Endothelial cell (in vitro differentiated cells): ENCODE measurements around the gene C10orf62. TPM values are rescaled to one million over a fixed set of nuclear protein-coding genes. Genes with fewer than 3 reads are reported as not detected.

Experiments used
- DNase-seq: peaks from one replicate; pipeline ENCODE4 v3.0.0; 2021; ENCODE audit warnings: low spot score
- H3K27ac Mint-ChIP-seq: one replicate; pipeline ENCODE4 v1.8.0; 2021; ENCODE audit warnings: mixed read lengths, inconsistent platforms; ENCODE audit not compliant: unreplicated experiment
- H3K27me3 Mint-ChIP-seq: one replicate; pipeline ENCODE4 v1.8.0; 2021; ENCODE audit warnings: mild to moderate bottlenecking, moderate library complexity, mixed read lengths, inconsistent platforms; ENCODE audit not compliant: unreplicated experiment
- H3K36me3 Mint-ChIP-seq: one replicate; pipeline ENCODE4 v1.8.0; 2021; ENCODE audit warnings: mild to moderate bottlenecking, low read depth, mixed read lengths, inconsistent platforms; ENCODE audit not compliant: unreplicated experiment
- H3K4me1 Mint-ChIP-seq: one replicate; pipeline ENCODE4 v1.8.0; 2021; ENCODE audit warnings: mild to moderate bottlenecking, mixed read lengths, inconsistent platforms; ENCODE audit not compliant: unreplicated experiment
- H3K4me3 Mint-ChIP-seq: one replicate; pipeline ENCODE4 v1.8.0; 2021; ENCODE audit warnings: mild to moderate bottlenecking, mixed read lengths, inconsistent platforms; ENCODE audit not compliant: unreplicated experiment
- H3K9me3 Mint-ChIP-seq: one replicate; pipeline ENCODE4 v1.8.0; 2021; ENCODE audit warnings: mixed read lengths, inconsistent platforms; ENCODE audit not compliant: unreplicated experiment
- total RNA-seq: library from RNA; stranded (reverse); fragmentation: NEBNext Ultra II Directional; extraction: Animal tissue kit (Norgen Biotek cat#: 25700); gene quantifications from one replicate; pipeline ENCODE4 v1.2.1, GENCODE V29; 2021; ENCODE audit not compliant: unreplicated experiment
- TF ChIP-seq, protein P1 (sequence below): fragments of 200-600 bp; sonication (generic); IDR thresholded peaks from one replicate; pipeline ENCODE4 v1.5.0; 2021; ENCODE audit warnings: antibody characterized with exemption; ENCODE audit not compliant: unreplicated experiment

Gene C10orf62
- total RNA-seq, 1 donor from 2014 or later, result not detected

DNA sequence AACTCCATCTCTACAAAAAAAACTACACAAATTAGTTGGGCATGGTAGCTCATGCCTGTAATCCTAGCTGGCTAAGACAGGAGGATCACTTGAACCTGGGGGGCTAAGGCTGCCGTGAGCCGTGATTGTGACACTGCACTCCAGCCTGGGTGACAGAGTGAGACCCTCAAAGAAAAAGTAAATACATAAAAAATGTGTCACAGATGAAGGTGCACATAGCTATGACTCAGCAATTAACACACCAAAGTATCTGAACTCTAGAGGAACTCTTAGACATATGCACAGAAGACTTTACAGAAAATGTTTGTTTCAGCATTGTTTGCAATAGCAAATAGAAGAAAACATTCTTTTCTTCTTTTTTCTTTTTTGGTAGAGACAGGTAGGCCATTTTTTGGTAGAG is 8.3 kb downstream of the C10orf62 start:
- Mint-ChIP-seq H3K36me3 (no peaks in the 10 kb centered on the region), H3K27me3 (peaks cover 9% of the 10 kb centered on the region), H3K9me3 (no peaks in the 10 kb centered on the region), H3K4me1 (peaks cover 7% of the 10 kb centered on the region), H3K4me3 (no peak overlapping the region), H3K27ac (peak overlapping the region; percentile 26)
- TF ChIP-seq, protein P1, sequence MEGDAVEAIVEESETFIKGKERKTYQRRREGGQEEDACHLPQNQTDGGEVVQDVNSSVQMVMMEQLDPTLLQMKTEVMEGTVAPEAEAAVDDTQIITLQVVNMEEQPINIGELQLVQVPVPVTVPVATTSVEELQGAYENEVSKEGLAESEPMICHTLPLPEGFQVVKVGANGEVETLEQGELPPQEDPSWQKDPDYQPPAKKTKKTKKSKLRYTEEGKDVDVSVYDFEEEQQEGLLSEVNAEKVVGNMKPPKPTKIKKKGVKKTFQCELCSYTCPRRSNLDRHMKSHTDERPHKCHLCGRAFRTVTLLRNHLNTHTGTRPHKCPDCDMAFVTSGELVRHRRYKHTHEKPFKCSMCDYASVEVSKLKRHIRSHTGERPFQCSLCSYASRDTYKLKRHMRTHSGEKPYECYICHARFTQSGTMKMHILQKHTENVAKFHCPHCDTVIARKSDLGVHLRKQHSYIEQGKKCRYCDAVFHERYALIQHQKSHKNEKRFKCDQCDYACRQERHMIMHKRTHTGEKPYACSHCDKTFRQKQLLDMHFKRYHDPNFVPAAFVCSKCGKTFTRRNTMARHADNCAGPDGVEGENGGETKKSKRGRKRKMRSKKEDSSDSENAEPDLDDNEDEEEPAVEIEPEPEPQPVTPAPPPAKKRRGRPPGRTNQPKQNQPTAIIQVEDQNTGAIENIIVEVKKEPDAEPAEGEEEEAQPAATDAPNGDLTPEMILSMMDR, result no peak
- no peak for DNase-seq

DNA sequence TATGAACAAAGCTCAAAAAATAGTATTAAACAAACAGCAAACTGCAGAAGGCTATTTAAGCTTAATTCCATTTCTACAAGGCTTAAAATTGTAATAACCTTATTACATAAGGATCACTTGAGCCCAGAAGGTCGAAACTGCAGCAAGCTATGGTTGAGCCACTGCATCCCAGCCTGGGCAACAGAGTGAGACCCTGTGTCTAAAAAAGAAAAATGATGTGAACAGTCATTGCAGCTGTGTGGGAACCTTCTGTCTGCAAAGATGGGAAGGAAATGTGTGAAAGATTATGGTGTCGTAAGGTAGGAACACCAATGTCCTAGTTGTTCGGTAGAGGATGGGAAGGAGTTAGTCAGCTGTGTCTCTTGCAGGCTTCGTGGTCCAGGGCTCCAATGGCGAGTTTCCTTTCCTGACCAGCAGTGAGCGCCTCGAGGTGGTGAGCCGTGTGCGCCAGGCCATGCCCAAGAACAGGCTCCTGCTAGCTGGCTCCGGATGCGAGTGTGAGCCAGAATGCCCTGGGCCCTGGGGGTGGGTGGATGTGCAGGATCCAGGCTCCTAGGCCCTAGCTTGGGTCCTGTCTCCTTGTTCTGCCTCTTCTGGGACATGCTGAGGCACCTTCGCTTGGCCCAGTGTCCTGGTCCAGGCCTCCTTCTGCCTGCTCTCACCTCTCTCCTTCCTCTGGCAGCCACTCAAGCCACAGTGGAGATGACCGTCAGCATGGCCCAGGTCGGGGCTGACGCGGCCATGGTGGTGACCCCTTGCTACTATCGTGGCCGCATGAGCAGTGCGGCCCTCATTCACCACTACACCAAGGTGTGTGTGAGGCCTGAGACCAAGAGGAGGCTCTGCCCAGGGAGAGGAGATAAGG is 9.1 kb downstream of the C10orf62 start:
- Mint-ChIP-seq H3K4me1 (peaks cover 7% of the 10 kb centered on the region), H3K27ac (peak overlapping the region; percentile 58), H3K27me3 (peaks cover 9% of the 10 kb centered on the region), H3K36me3 (no peaks in the 10 kb centered on the region), H3K9me3 (no peaks in the 10 kb centered on the region), H3K4me3 (no peak overlapping the region)
- TF ChIP-seq, protein P1, result no peak
- DNase-seq, result no peak

DNA sequence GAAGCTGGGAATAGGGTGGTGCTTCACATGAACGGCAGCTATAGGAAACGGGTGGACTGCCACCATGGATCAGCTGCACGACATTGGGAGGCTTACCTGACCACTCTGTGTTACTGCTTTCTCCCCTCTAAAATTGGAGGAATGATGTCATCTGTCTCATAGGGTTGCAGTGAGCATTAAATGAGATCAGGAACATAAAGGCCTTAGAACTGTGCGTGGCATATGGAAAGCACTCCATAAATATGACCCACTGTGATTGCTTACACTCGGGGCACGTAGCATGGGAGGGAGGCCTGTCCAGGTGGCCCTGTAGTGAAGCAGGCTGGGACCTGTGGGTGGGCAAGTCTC is 9.7 kb downstream of the C10orf62 start:
- no peak overlapping the region for H3K4me3 Mint-ChIP-seq
- H3K27me3 Mint-ChIP-seq, result peaks cover 9% of the 10 kb centered on the region
- DNase-seq, result no peak
- H3K4me1 Mint-ChIP-seq, result peaks cover 7% of the 10 kb centered on the region
- H3K27ac Mint-ChIP-seq, result no peak overlapping the region
- H3K36me3 Mint-ChIP-seq, result no peaks in the 10 kb centered on the region
- TF ChIP-seq, protein P1, result no peak
- no peaks in the 10 kb centered on the region for H3K9me3 Mint-ChIP-seq

DNA sequence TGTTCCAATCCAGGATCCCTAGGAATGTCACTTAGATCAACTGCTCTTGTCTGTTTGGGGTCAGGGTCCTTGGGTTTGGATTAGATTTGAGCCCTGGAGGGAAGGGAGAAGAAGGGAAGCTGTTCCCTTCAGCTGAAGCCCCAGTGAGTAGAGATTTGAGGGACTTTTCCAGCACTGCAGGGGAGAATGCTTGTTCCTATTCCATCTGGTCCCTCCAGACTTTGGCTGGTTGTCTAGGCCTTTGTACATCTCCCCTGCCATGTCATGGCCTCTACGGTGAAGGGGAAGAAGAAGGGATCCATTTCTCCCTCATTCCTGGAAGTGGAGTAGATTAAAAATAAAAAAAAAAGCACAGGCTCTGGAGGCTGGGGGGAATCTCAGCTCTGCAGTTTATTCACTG is 11.1 kb downstream of the C10orf62 start:
- H3K27ac Mint-ChIP-seq, result no peak overlapping the region
- TF ChIP-seq, protein P1, result no peak
- DNase-seq, result no peak
- no peaks in the 10 kb centered on the region for H3K9me3 Mint-ChIP-seq
- no peak overlapping the region for H3K4me3 Mint-ChIP-seq
- H3K27me3 Mint-ChIP-seq, result peaks cover 9% of the 10 kb centered on the region
- peaks cover 7% of the 10 kb centered on the region for H3K4me1 Mint-ChIP-seq
- H3K36me3 Mint-ChIP-seq, result no peaks in the 10 kb centered on the region
